NT2/D1 (cell line): ENCODE measurements around the gene LAMB4.

Experiments used
- SUZ12 ChIP-seq: IDR thresholded peaks from 2 replicates; pipeline ENCODE4 v1.6.1; 2011; ENCODE audit not compliant: insufficient read length, insufficient read depth; ENCODE audit errors: extremely low read depth
- YY1 ChIP-seq: IDR thresholded peaks from 2 replicates; pipeline ENCODE4 v1.6.1; 2011; ENCODE audit not compliant: insufficient read length, insufficient read depth
- ZNF274 ChIP-seq: IDR thresholded peaks from 2 replicates; pipeline ENCODE4 v1.6.1; 2011; ENCODE audit warnings: mild to moderate bottlenecking, low read depth, low read length

DNA sequence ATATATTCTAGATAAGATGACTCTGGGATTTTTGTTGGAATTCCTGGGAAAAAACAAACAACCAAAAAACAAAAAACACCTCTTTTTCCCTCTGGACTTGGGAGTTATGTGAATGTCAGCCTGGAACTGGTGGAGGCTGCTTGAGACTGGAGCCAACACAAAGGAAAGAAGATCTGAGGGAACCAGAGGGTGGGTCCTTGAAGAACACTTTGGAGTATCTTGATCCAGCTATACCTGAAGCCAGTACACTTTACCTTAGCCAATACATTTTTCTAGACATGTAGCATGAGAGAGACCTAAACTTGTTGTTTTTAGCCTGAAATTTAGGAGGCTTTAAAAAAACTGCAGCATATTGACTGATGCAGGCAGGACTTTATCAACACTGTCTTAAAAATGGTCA lies 121.3 kb downstream of the LAMB4 start:
- TF ChIP-seq YY1 (no peak), SUZ12 (no peak), ZNF274 (no peak)
